ENCODE results near the gene RBM15B.

RBM15B gene

DNA sequence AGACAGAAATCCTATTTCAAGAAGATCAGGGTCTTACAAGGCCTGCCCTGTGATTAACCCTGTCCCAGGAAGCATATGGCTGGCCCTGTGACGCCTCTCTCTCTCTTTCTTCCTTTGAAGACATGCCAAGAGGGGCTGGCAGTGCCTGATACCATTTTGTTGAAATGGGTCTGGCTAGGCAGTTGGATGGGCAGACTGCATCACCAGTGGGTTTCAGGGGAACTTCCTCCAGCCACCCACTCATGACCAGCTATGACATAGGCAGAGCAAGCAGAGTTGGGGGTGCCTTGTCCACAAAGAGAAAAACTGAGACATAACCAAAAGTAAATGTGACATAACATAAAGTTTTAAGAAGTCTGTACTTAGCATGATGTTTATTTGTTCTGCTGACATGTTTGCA lies 37.4 kb upstream of the RBM15B start:
- TF ChIP-seq, protein P1, sequence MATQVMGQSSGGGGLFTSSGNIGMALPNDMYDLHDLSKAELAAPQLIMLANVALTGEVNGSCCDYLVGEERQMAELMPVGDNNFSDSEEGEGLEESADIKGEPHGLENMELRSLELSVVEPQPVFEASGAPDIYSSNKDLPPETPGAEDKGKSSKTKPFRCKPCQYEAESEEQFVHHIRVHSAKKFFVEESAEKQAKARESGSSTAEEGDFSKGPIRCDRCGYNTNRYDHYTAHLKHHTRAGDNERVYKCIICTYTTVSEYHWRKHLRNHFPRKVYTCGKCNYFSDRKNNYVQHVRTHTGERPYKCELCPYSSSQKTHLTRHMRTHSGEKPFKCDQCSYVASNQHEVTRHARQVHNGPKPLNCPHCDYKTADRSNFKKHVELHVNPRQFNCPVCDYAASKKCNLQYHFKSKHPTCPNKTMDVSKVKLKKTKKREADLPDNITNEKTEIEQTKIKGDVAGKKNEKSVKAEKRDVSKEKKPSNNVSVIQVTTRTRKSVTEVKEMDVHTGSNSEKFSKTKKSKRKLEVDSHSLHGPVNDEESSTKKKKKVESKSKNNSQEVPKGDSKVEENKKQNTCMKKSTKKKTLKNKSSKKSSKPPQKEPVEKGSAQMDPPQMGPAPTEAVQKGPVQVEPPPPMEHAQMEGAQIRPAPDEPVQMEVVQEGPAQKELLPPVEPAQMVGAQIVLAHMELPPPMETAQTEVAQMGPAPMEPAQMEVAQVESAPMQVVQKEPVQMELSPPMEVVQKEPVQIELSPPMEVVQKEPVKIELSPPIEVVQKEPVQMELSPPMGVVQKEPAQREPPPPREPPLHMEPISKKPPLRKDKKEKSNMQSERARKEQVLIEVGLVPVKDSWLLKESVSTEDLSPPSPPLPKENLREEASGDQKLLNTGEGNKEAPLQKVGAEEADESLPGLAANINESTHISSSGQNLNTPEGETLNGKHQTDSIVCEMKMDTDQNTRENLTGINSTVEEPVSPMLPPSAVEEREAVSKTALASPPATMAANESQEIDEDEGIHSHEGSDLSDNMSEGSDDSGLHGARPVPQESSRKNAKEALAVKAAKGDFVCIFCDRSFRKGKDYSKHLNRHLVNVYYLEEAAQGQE (IDR thresholded peaks at IDR 0.05; ENCODE audit: insufficient read depth in 1 of 2, low read depth in 2 of 2, low read length in 2 of 2): no peak
- TF ChIP-seq FOXP2 (optimal IDR thresholded peaks at IDR 0.05; ENCODE audit: borderline replicate concordance, extremely low read depth, extremely low read length, insufficient read depth): no peak
- no peak for TF ChIP-seq POLR2AphosphoS5 (IDR thresholded peaks at IDR 0.05; ENCODE audit: low read depth, low read length)
- no peak for TF ChIP-seq TAF1 (IDR thresholded peaks at IDR 0.05; ENCODE audit: borderline replicate concordance, insufficient read depth, low read length)
- TF ChIP-seq SIN3A (IDR thresholded peaks at IDR 0.05; ENCODE audit: borderline replicate concordance, insufficient read depth, low read length): no peak

DNA sequence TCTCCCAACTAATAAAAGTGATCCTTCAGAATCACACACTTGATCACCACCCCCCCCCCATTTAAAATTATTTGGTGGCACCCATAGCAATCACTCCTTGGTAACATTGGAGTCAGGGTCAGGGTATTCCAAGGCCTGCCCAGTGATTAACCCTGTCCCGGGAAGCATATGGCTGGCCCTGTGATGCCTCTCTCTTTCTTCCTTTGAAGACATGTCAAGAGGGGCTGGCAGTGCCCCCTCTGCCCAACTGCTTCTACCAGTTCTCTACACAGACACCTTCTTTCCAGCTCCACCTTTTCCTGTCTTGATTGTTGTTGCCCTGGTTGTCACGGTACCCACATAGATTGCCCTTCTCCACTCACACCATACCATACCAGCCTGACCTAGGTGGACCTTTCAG lies 36.9 kb upstream of the RBM15B start:
- TF ChIP-seq TAF1 (IDR thresholded peaks at IDR 0.05; ENCODE audit: borderline replicate concordance, insufficient read depth, low read length) (no peak), POLR2AphosphoS5 (IDR thresholded peaks at IDR 0.05; ENCODE audit: low read depth, low read length) (no peak), SIN3A (IDR thresholded peaks at IDR 0.05; ENCODE audit: borderline replicate concordance, insufficient read depth, low read length) (no peak), FOXP2 (optimal IDR thresholded peaks at IDR 0.05; ENCODE audit: borderline replicate concordance, extremely low read depth, extremely low read length, insufficient read depth) (no peak)
- TF ChIP-seq, protein P1 (IDR thresholded peaks at IDR 0.05; ENCODE audit: insufficient read depth in 1 of 2, low read depth in 2 of 2, low read length in 2 of 2): no peak

DNA sequence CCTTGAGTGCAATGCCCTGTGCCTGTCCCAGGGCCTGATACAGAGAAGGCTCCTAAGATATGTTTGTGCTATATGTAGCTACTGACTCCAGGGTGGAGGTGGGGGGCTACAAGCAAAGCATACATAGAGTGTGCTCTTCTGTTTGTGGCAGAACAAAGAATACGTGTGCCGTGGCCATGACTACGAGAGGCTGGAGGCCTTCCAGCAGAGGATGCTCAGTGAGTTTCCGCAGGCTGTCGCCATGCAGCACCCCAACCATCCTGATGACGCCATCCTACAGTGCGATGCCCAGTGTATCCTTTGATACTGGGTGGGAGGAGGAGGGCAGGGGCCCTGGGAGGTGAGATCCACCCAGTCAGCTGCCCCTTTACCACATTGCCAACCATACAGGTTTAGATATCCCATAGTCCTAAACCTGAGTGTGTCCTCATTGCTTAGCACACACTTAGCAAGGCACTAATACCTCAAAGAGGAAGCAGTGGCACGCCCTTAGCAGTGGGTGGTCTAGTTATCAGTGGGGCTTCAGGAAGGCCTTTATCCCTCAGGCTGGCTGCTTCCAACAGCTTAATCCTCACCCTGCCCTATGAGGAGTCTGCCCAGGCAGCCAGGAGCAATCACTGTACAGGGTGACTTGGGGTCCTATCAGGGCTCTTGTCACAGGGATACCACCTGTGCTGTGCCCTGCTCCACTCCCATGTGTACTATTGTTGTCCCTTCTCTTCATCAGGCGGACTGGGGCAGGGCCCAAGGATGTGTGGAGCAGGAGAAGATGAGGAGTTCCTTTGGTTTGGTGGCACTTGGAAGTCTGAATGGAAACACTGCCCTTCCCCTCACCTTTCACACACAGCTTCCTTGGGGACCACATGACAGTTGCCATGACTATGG lies 36.1 kb upstream of the RBM15B start:
- no peak for TF ChIP-seq FOXP2 (optimal IDR thresholded peaks at IDR 0.05; ENCODE audit: borderline replicate concordance, extremely low read depth, extremely low read length, insufficient read depth)
- TF ChIP-seq SIN3A (IDR thresholded peaks at IDR 0.05; ENCODE audit: borderline replicate concordance, insufficient read depth, low read length): no peak

DNA sequence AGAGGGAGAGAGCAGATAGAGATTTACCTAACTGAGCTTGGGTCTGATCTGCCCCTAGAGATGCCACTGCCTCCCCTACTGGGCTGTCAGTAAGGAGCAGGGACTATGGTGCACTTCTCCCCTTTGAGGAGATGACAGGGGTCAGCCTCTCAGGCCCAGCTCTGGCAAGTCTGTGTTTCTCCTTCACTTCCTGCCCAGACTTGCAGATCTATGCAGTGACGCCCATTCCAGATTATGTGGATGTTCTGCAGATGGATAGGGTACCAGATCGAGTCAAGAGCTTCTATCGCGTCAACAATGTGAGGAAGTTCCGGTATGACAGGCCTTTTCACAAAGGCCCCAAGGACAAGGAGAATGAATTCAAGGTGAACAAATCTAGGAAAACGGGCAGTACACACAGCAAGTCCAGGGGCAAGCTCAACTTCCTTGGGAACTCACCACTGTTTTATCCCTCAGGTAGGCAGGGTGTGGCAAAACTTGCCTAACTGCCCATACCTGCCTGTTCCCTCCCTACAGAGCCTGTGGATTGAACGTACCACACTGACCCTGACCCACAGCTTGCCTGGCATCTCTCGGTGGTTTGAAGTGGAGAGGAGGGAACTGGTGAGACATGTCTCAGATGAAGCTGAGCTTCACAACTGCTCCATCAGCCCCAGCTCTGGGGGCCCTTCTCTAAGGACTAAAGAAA lies 35.0 kb upstream of the RBM15B start:
- TF ChIP-seq, protein P1 (IDR thresholded peaks at IDR 0.05; ENCODE audit: insufficient read depth in 1 of 2, low read depth in 2 of 2, low read length in 2 of 2): no peak
- no peak for TF ChIP-seq TAF1 (IDR thresholded peaks at IDR 0.05; ENCODE audit: borderline replicate concordance, insufficient read depth, low read length)
- TF ChIP-seq SIN3A (IDR thresholded peaks at IDR 0.05; ENCODE audit: borderline replicate concordance, insufficient read depth, low read length): no peak
- no peak for TF ChIP-seq FOXP2 (optimal IDR thresholded peaks at IDR 0.05; ENCODE audit: borderline replicate concordance, extremely low read depth, extremely low read length, insufficient read depth)

DNA sequence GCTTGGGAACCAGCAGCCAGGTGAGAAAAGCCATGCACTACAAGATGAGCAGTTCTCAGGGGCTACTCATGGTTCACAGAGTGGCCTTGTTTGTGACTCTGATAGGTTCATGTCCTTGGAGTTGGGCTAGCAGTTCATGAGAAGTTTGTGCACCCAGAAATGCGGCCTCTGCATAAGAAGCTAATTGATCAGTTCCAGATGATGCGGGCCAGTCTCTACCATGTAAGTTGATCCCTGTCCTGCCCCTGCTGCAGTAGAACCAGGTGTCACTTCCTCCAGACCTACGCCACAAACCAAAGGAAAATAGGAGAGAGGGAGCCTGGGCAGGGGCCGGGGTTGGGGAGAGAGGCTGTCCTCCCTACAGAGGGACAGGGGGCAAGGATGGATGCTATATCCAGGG lies 33.2 kb upstream of the RBM15B start:
- TF ChIP-seq TAF1 (IDR thresholded peaks at IDR 0.05; ENCODE audit: borderline replicate concordance, insufficient read depth, low read length): no peak
- TF ChIP-seq, protein P1 (IDR thresholded peaks at IDR 0.05; ENCODE audit: insufficient read depth in 1 of 2, low read depth in 2 of 2, low read length in 2 of 2): no peak
- no peak for TF ChIP-seq SIN3A (IDR thresholded peaks at IDR 0.05; ENCODE audit: borderline replicate concordance, insufficient read depth, low read length)
- no peak for TF ChIP-seq POLR2AphosphoS5 (IDR thresholded peaks at IDR 0.05; ENCODE audit: low read depth, low read length)
- no peak for TF ChIP-seq FOXP2 (optimal IDR thresholded peaks at IDR 0.05; ENCODE audit: borderline replicate concordance, extremely low read depth, extremely low read length, insufficient read depth)
